Stimulated activated CD8-positive, alpha-beta memory T cell treated with anti-CD3 and anti-CD28 coated beads, Interleukin-7, amount 100 ng/mL, for 1 hour (primary cell): ENCODE measurements around the gene WNT9A.
"Not testable (repeated sequence)": the region's sequence is repeated elsewhere in the genome, so short reads cannot be mapped to it uniquely, and the experiment has no call there.

Source experiments
- DNase-seq, 2 donors: peaks; one replicate each; pipeline ENCODE4 v3.0.0-alpha.2; 2020; ENCODE audit warnings: low read depth in 2 of 2

WNT9A gene, protein sequence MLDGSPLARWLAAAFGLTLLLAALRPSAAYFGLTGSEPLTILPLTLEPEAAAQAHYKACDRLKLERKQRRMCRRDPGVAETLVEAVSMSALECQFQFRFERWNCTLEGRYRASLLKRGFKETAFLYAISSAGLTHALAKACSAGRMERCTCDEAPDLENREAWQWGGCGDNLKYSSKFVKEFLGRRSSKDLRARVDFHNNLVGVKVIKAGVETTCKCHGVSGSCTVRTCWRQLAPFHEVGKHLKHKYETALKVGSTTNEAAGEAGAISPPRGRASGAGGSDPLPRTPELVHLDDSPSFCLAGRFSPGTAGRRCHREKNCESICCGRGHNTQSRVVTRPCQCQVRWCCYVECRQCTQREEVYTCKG

DNA sequence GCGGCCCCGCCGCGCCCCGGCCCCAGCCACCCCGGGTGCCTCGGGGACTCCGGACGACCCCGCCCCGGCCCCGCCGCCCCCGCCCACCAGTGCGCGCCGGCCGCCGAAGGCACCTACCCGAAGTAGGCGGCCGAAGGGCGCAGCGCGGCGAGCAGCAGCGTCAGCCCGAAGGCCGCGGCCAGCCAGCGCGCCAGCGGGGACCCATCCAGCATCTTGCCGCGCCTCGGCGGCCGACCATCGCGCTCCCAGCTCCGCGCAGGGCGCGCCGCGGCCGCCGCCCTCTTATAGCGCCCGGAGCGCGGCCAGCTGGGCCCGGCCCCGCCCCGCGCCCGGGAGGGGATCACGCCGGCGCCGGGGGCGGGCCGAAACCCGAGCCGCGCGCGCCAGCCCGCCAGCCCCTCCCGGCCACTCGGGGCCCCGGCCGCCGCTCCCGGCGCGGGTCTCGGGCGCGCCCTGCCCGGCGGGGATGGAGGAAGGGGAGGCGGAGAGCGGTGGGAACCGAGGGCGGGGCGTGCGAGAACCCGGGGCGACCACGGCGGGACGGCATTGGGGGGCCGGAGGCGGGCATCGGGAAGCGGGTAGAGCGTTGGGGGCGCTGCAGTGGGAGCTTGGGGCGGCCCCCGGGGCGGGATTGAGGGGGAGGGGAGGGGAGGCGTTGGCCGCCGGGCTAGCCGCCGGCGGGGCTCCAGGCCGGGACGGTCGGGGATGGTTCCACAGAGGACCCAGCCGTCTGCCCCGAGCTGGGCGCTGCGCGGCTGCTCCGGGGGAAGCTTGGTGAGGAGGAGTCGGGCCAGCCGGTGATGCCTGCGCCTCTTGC is at the start of gene WNT9A:
WNT9A (minus strand) TSS at position 257 of the 817 bp plus-strand sequence; CDS start at position 212, 45 bp downstream.
- no peak for DNase-seq

DNA sequence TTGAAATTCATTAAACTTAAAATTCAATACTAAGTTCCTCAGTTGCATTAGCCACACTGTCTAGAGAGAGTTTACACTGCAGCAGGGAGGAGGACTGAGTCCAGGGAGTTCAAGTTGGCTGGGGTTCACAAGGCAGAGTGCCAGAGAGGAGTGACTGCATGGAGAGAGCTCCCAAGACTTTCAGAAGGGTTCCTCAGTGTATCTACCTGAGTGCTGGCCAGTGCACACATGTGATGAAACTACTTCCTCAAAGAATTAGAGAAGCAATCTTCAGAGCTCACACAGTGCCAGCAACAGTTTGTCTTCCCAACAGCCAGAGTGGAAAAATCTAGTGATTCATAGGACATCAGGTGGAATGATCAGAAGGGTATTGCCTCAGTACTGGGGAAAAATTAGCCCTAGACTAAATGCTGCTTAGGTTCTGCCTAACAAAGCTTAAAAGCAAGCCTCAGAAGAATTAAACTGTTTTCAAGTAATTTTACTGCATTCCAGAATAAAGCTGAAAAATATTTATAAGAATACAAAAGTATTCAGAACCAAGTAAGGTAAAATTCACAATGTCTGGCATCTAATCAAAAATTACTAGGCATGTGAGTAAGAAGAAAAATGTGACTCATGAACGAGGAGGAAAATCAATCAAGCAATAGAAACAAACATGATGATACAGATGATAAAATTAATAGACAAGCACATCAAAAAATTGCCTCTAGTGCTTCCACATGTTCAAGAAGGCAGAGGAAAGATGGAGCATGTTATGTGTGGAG is 48.6 kb upstream of the WNT9A start:
- no peak for DNase-seq

DNA sequence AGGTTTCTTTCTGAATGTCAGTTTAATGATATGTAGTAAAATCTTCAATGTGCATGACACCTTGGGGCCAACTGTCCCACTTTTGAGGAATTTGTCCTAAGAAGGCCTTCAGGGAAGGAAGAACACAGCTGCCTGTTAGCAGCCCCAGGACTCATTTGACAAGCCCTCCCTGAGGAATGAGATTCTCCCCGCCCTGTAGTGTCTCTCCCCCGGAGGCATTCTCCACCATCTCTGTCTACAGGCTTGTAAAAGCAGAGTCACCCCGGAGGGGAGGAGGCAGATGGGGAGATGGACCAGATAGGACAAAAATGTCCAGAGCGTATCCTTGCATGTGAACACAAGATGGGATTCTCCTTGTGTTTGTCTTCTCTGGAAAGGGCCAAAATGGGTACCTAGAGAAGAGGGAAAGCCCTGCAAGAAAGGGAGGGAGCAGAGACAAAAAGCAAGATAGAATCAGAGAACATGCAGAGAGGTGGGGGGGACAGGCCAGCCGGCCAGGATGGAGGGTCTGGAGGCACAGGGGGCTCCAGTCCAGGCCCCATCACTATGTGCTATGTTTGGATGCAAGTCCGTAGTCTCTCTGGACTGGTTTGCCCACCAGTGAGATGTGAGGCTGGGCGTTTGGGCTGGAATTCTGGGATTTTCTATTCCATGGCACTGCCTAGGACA is 47.0 kb upstream of the WNT9A start:
- no peak for DNase-seq

DNA sequence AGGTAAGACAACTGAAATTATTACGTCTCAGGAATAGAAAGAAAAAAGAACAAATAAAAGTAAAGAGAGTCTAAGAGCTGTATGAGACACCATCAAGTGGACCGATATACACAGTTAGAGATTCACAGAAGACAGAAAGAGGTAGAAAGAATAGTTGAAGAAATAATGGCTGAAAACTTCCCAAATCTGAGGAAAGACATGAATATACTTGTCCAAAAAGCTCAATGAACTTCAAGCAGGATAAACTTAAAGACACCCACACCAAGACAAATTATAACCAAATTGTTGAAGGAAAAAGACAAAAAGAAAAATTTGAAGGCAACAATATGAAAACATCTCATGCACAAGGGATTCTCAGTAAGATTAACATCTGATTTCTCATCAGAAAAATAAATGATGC is 39.4 kb upstream of the WNT9A start:
- no peak for DNase-seq

DNA sequence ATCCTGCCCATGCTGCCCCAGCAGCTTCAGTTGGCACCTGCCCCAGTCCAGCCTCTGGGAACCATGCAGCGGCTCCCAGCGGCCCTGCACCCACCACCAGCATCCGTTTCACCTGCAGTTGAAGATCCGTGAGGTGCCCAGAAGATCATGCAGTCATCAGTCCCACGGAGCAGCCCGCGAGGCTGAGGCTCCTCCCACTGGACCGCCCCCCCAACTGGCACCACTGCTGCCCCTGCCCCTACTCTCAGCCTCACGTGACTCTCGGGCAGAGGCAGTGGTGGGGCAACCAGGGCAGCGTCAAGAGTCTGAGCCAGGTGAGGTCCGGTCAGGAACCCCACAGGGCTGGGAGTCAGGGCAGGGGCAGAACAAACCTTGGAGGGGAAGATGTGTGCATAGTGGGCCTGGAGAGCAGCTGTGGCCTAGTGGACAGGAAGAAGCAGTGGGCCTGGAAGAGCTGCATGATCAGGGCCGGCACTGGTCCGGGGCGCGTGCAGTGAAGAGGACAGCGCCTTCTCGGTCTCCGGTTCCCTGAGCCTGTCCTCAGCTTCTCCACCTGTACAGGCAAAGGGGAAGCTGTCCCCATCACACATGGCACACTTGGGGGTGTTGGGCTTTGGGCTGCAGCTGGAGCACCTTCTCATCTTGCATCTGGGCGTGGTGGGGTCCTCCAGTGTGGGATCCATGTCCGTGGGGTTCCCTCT is 28.0 kb upstream of the WNT9A start:
- DNase-seq, result not testable (repeated sequence)

DNA sequence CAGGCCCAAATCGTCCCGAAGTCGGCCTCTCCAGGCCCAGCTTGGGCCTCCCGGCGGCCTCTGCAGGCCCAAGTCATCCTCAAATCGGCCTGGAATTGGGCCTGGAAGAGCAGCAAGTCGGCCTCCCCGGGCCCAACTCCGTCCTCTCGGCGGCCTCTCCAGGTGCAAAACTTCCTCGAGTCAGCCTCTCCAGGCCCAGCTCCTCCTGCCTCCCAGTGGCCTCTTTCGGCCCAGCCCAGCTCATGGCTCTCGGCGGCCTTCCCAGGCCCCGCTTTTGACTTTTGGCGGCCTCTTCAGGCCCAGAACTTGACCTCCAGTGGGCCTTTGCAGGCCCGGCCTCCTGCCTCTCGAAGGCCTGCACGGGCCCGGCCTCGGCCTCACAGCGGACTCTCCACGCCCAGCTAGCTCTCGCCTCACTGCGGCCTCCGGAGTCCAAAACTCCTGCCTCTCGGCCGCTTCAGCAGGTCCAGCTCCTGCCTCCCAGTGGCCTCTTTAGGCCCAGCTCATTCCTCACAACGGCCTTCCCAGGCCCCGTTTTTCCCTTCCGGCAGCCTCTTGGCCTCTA is 26.1 kb upstream of the WNT9A start:
- DNase-seq, result not testable (repeated sequence)

DNA sequence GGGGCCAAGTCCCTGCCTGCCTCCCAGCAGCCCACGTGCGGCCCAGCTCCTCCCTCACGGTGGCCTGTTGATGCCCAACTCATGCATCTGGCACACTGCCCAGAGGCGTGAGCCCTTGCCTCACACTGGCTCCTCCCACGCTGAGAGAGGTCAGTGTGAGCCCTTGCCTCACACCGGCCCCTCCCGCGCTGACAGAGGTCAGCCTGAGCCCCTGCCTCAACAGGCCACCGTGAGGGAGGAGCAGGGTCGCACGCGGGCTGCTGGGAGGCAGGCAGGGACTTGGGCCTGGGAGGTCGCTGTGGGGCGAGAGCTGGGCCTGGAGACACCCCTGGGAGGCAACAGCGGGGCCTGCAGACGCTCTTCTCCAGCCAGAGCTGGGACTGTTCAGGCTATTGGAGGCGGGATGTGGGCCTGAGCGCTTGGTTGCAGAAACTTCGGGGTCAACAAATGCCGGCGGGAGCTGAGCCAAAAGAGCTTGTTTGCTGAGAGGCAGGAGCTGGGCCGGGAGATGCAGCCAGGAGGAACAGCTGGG is 25.2 kb upstream of the WNT9A start:
- DNase-seq, result not testable (repeated sequence)

DNA sequence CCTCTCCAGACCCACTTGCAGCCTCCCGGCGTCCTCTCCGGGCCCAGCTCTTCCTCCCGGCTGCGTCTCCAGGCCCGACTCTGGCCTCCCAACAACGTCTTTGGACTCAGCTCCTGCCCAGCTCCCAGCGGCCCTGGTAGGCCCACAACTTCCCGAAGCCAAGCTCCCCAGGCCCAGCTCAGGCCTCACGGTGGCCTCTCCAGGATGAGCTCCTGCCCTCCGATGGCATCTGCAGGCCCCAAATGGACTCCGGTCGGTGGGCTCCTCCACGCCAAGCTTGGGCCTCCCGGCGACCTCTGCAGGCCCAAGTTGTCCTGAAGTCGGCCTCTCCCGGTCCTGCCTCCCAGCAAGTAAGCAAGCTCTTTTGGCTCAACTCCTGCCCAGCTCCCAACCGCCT is 24.5 kb upstream of the WNT9A start:
- DNase-seq, result not testable (repeated sequence)

DNA sequence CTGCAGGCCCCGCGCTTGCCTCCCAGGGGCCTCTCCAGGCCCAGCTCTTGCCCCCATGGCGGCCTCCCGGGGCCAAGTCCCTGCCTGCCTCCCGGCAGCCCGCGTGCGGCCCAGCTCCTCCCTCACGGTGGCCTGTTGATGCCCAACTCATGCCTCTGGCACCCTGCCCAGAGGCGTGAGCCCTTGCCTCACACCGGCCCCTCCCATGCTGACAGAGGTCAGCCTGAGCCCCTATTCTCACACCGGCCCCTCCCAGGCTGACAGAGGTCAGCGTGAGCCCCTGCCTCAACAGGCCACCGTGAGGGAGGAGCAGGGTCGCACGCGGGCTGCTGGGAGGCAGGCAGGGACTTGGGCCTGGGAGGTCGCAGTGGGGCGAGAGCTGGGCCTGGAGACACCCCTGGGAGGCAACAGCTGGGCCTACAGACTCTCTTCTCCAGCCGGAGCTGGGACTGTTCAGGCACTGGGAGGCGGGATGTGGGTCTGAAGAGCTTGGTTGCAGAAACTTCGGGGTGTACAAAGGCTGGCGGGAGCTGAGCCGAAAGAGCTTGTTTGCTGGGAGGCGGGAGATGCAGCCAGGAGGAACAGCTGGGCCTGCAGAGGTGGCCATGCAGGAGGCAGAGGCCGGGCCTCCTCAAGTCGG is 24.0 kb upstream of the WNT9A start:
- DNase-seq, result not testable (repeated sequence)

DNA sequence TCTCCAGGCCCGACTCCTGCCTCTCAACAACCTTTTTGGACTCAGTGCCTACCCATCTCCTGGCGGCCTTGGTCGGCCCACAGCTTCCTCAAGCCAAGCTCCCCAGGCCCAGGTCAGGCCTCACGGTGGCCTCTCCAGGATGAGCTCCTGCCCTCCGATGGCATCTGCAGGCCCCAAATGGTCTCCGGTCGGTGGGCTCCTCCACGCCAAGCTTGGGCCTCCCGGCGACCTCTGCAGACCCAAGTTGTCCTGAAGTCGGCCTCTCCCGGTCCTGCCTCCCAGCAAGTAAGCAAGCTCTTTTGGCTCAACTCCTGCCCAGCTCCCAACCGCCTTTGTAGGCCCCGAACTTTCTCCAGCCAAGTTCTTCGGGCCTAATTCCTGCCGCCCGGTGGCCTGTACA is 23.5 kb upstream of the WNT9A start:
- not testable (repeated sequence) for DNase-seq

DNA sequence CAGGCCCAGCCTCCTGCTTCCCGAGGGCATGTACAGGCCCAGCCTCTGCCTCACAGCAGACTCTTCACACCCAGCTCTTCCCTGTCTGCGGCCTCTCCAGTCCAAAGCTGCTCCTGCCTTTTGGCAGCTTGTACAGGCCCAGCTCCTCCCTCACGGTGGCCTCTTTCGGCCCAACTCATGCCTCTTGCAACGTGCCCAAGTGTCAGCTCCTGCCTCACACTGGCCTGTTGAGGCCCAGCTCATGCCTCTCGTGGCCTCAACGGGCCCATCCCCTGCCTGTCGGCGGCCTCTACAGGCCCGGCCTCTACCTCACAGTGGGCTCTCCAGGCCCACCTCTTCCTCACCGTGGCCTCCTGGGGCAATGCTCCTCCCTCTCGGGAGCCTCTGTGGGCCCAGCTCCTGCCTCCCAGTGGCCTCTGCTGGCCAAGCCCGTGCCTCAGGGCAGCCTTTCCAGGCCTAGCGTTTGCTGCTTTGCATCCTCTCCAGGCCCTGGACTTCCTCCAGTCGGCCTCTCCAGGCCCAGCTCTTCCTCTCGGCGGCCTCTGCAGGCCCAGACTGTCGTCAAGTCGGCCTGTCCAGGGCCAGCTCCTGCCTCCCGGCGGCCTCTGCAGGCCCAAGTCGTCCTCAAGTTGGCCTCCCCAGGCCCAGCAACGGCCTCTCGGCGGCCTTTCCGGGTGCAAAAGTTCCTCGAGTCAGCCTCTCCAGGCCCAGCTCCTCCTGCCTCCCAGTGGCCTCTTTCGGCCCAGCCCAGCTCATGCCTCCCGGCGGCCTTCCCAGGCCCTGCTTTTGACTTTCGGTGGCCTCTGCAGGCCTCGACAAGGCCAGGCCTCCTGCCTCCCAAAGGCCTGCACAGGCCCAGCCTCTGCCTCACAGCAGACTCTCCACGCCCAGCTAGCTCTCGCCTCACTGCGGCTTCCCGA is 22.6 kb upstream of the WNT9A start:
- not testable (repeated sequence) for DNase-seq

DNA sequence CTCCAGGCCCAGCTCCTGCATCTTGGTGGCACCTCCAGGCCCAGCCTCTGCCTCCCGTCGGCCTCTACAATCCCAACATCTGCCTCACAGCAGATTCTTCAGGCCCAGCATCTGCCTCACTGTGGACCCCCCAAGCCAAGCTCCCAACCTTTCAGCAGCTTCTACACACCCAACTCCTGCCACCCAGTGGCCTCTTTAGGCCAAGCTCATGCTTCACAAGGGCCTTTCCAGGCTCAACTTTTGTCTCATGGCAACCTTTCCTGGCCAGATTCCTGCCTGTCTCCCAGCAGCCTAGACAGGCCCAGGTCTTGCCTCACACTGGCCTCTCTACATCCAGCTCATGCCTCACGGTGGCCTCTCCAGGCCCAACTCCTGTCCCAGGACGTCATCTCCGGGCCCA is 20.1 kb upstream of the WNT9A start:
- not testable (repeated sequence) for DNase-seq

DNA sequence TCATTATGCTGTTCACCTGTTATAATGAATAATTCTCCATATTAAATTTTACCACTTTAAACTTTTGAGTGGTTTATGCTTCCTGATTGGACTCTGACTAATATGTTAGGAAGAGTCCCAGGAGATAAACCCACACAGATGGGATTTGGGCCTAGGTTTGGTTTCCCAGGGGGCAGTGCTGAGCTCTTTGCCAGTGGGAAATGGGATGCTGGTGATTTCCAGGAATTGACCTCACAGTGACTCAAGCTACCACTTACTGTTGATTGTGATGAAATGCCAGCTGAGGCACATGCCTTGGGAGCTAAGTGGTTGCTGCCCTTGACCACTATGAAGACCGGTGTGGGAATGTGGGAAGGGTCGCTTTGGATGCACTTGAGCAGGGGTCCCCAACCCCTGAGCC is 19.0 kb upstream of the WNT9A start:
- not testable (repeated sequence) for DNase-seq

DNA sequence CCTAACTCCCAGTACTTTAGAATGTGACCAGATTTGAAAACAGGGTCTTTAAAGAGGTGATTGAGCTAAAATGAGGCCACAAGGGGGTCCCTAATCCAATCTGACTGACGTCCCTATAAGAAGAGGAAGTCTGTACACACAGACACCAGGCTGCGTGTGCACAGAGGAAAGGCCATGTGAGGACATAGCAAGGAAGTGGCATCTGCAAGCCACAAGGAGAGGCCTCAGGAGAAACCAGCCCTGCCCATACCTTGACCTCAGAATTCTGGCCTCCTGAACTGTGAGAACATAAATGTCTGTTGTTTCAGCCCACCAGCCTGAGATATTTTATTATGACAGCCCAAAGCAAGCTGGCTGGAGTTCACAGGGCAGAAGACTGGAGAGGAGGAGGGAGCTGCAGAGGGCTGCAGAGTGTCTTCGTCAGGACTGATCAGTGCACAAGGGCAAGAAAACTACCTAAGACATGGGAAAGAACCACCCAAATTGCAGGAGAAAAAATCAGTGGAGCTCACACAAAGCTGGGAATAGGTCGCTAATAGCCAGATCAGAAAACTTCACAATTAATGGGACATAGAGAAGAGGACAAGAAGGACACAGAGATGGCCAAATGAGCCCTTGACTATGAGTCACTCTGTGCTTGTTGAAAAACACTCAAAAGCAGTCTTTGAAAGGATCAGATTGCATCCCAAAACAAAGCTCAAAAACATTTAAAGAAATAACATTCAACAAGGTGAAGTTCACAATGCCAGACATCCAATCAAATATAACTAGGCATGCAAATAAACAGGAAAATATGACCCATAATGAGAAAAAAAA is 14.1 kb upstream of the WNT9A start:
- no peak for DNase-seq

DNA sequence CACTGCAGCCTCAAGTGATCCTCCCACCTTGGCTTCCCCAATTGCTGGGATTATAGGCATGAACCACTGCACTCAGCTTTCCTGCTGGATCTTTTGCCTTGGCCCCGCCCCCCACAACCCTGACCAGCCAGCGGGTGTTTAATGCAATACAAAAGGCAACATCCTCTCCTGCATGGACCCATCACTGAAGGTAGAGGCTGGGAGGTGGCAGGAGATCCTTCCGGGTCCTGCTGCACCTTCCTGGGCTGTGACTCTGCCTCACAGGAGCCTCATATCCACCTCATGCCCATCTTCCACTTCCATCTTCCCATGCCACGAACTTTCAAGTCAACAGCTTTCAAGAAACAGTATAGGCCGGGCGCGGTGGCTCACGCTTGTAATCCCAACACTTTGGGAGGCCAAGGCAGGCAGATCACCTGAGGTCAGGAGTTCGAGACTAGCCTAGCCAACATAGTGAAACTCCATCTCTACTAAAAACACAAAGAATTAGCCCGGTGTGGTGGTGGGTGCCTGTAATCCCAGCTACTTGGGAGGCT is 11.7 kb upstream of the WNT9A start:
- DNase-seq, result no peak

DNA sequence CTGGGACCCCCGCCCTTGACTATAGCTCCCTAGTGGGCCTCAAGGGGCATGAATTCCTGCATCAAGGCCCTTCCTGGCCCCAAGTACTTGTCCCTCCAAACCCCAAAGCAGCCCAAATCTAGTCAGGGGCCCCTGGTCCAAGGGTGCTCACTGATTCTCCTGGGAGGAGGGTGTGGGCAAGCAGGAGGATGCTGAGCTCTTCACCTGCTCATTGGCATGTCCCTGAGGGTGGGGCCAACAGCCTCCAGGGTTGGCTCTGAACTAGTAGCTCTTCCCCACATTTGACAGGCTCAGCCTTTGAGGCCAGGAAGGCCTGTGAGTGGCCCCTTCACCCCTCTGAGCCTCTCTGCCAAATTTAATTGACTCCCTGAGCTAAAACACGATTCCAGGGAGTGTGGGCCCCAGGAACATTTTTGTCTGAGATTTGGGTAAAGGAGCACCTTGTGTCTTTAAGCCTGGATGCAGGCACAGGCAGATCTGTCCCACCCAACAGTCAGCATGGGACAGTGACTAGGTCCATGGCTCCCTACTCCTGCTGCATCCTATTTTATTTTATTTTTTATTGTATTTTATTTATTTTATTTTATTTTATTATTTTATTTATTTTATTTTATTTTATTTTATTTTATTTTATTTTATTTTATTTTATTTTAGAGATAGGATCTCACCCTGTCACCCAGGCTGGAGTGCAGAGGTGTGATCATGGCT is 11.0 kb upstream of the WNT9A start:
- DNase-seq, result no peak

DNA sequence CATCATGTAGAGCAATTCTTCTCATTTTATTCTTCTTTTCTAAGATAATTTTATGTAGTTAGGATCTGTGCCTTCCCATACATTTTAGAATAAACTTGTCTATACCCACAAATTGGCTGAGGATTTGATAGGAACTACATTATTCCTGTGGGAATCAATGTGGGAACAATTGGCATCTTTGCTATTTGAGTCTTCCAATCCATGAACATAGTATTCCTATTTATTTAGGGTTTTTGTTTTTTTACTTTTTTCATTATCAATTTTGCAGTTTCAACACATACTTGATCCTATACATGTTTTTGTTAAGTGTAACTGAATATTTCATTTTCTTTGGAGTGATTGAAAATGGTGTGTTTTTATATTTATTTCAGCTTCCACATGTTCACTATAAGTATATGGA is 8.1 kb upstream of the WNT9A start:
- DNase-seq, result no peak
